ENCODE data around the gene MYO18B.

GRCh38 chr22:25816522-25817059 lies 74.6 kb downstream of the MYO18B start:
- TF ChIP-seq EGR1 (IDR thresholded peaks at IDR 0.05; ENCODE audit: low read depth) (no peak), CTCF (IDR thresholded peaks at IDR 0.05 in 2 of 3, conservative IDR thresholded peaks at IDR 0.05 in 1 of 3; ENCODE audit: borderline replicate concordance in 1 of 3, insufficient read depth in 1 of 3, low read depth in 2 of 3, low read length in 2 of 3) (no peak), SP1 (IDR thresholded peaks at IDR 0.05; ENCODE audit: low read depth) (no peak), POLR2A (IDR thresholded peaks at IDR 0.05; ENCODE audit: borderline replicate concordance, extremely low read depth, insufficient read depth, insufficient read length) (no peak), ZNF274 (IDR thresholded peaks at IDR 0.05; ENCODE audit: low read depth, low read length) (no peak), YY1 (IDR thresholded peaks at IDR 0.05; ENCODE audit: extremely low read depth, insufficient replicate concordance, low read depth, low read length) (no peak), JUND (IDR thresholded peaks at IDR 0.05) (no peak), EZH2 (IDR thresholded peaks at IDR 0.05) (no peak), ZBTB33 (IDR thresholded peaks at IDR 0.05; ENCODE audit: extremely low read depth, insufficient replicate concordance, low read length) (no peak), POLR2AphosphoS5 (IDR thresholded peaks at IDR 0.05; ENCODE audit: low read depth, low read length) (no peak), REST (IDR thresholded peaks at IDR 0.05; ENCODE audit: low read depth) (no peak)
